HUES64 (cell line): ENCODE measurements around the gene CLDN25. TPM values are rescaled to one million over a fixed set of nuclear protein-coding genes. Genes with fewer than 3 reads are reported as not detected.
"Not testable (repeated sequence)": the region's sequence is repeated elsewhere in the genome, so short reads cannot be mapped to it uniquely, and the experiment has no call there.

Experiments used
- H3K27ac ChIP-seq: 2 replicates; pipeline ENCODE4 v1.7.0; 2013; ENCODE audit warnings: low read depth, low read length, inconsistent platforms
- H3K27me3 ChIP-seq: 2 replicates; pipeline ENCODE4 v1.6.1; 2013; ENCODE audit warnings: mild to moderate bottlenecking, low read length; ENCODE audit not compliant: insufficient read depth
- H3K36me3 ChIP-seq: 2 replicates; pipeline ENCODE4 v1.6.1; 2013; ENCODE audit warnings: mild to moderate bottlenecking, low read length; ENCODE audit not compliant: insufficient read depth
- H3K4me1 ChIP-seq: 2 replicates; pipeline ENCODE4 v1.6.1; 2013; ENCODE audit warnings: mild to moderate bottlenecking, low read length, moderate library complexity; ENCODE audit not compliant: insufficient read depth
- H3K4me3 ChIP-seq: 2 replicates; pipeline ENCODE4 v1.5.1; 2013; ENCODE audit warnings: mild to moderate bottlenecking, low read length, moderate library complexity
- H3K9ac ChIP-seq: 2 replicates; pipeline ENCODE4 v1.6.1; 2013; ENCODE audit warnings: mild to moderate bottlenecking, low read depth, low read length
- H3K9me3 ChIP-seq: 2 replicates; pipeline ENCODE4 v1.6.1; 2013; ENCODE audit warnings: low read depth, low read length; ENCODE audit not compliant: insufficient read depth
- WGBS: fragments of 150-250, 120-280 bp; methylation state at CpG from one replicate; pipeline ENCODE4 v1.1.7; 2013; ENCODE audit warnings: missing lambda C conversion rate; 5-methylcytosine and 5-hydroxymethylcytosine counted together
- polyA plus RNA-seq, 2 experiments: library from polyadenylated mRNA; stranded (reverse); fragments of 50-300 nt; gene quantifications; one replicate each; pipeline ENCODE4 v1.2.3, GENCODE V29; 2013

CLDN25 gene
- not detected for polyA plus RNA-seq (2013, experiment 1 of 2)
- not detected for polyA plus RNA-seq (2013, experiment 2 of 2)

GRCh38 chr11:113779496-113779895 is at the start of gene CLDN25:
TSS of gene CLDN25 (plus strand) at chr11:113779796. CDS start at chr11:113779796, 0 bp downstream.
- no peaks in the 10 kb centered on the region for H3K36me3 ChIP-seq
- no peak within 1 kb of the TSS for H3K27ac ChIP-seq
- peaks cover 3% of the 10 kb centered on the region; the same call in 1 of the 2 replicates for H3K27me3 ChIP-seq
- no peak within 1 kb of the TSS for H3K4me3 ChIP-seq
- no peaks in the 10 kb centered on the region for H3K4me1 ChIP-seq
- 81% methylated on average over 4 of the region's 4 CpGs for WGBS
- H3K9ac ChIP-seq = no peak within 1 kb of the TSS
- H3K9me3 ChIP-seq = no peaks in the 10 kb centered on the region

GRCh38 chr11:113730887-113731726 is 48.5 kb upstream of the CLDN25 start:
- no peak overlapping the region for H3K27ac ChIP-seq
- 65% methylated on average over 4 of the region's 4 CpGs for WGBS
- H3K36me3 ChIP-seq = peaks cover 32% of the 10 kb centered on the region
- H3K27me3 ChIP-seq = no peaks in the 10 kb centered on the region
- no peak overlapping the region for H3K4me3 ChIP-seq
- H3K9ac ChIP-seq = no peak overlapping the region
- H3K9me3 ChIP-seq = no peaks in the 10 kb centered on the region
- H3K4me1 ChIP-seq = no peaks in the 10 kb centered on the region

GRCh38 chr11:113732092-113732491 is 47.5 kb upstream of the CLDN25 start:
- Histone ChIP-seq H3K27ac (no peak overlapping the region), H3K9ac (no peak overlapping the region), H3K27me3 (no peaks in the 10 kb centered on the region), H3K9me3 (no peaks in the 10 kb centered on the region), H3K36me3 (peaks cover 42% of the 10 kb centered on the region), H3K4me3 (no peak overlapping the region), H3K4me1 (no peaks in the 10 kb centered on the region)
- 97% methylated on average over 5 of the region's 5 CpGs for WGBS

GRCh38 chr11:113736323-113736722 is 43.3 kb upstream of the CLDN25 start:
- Histone ChIP-seq H3K4me1 (no peaks in the 10 kb centered on the region), H3K4me3 (no peak overlapping the region), H3K27me3 (no peaks in the 10 kb centered on the region), H3K9ac (no peak overlapping the region), H3K9me3 (no peaks in the 10 kb centered on the region), H3K36me3 (peaks cover 85% of the 10 kb centered on the region), H3K27ac (no peak overlapping the region)
- 92% methylated on average over 1 of the region's 1 CpG for WGBS

- H3K36me3 ChIP-seq = peaks cover 70% of the 10 kb centered on the region
- no peak overlapping the region for H3K9ac ChIP-seq
- H3K27ac ChIP-seq = no peak overlapping the region
- H3K27me3 ChIP-seq = no peaks in the 10 kb centered on the region
- no peak overlapping the region for H3K4me3 ChIP-seq
- H3K4me1 ChIP-seq = no peaks in the 10 kb centered on the region
- no CpG with 5 or more reads among the region's 3 CpGs for whole genome bisulfite sequencing
- H3K9me3 ChIP-seq = no peaks in the 10 kb centered on the region
These were observed 26.7 kb upstream of the CLDN25 start for GRCh38 chr11:113752932-113753331.

GRCh38 chr11:113760241-113760640 is 19.4 kb upstream of the CLDN25 start:
- Histone ChIP-seq H3K4me3 (no peak overlapping the region), H3K36me3 (peaks cover 84% of the 10 kb centered on the region), H3K27me3 (no peaks in the 10 kb centered on the region), H3K27ac (no peak overlapping the region), H3K4me1 (no peaks in the 10 kb centered on the region), H3K9ac (no peak overlapping the region), H3K9me3 (no peaks in the 10 kb centered on the region)
- 97% methylated on average over 3 of the region's 3 CpGs for WGBS

- not testable (repeated sequence) for H3K4me1 ChIP-seq, H3K4me3 ChIP-seq, H3K9ac ChIP-seq, H3K9me3 ChIP-seq, H3K27me3 ChIP-seq, H3K27ac ChIP-seq
- H3K36me3 ChIP-seq = peaks cover 78% of the 10 kb centered on the region
- whole genome bisulfite sequencing = no CpG with 5 or more reads among the region's 2 CpGs
These were observed 16.6 kb upstream of the CLDN25 start for GRCh38 chr11:113763040-113763439.

GRCh38 chr11:113764527-113765219 is 14.9 kb upstream of the CLDN25 start:
- no peaks in the 10 kb centered on the region for H3K9me3 ChIP-seq
- H3K4me1 ChIP-seq = no peaks in the 10 kb centered on the region
- no peak overlapping the region for H3K4me3 ChIP-seq
- no peaks in the 10 kb centered on the region for H3K27me3 ChIP-seq
- WGBS = 98% methylated on average over 2 of the region's 2 CpGs
- H3K27ac ChIP-seq = no peak overlapping the region
- H3K36me3 ChIP-seq = peaks cover 78% of the 10 kb centered on the region
- no peak overlapping the region for H3K9ac ChIP-seq

- Histone ChIP-seq H3K9ac (no peak overlapping the region), H3K4me1 (no peaks in the 10 kb centered on the region; the same call in 1 of the 2 replicates), H3K9me3 (no peaks in the 10 kb centered on the region), H3K27ac (no peak overlapping the region), H3K4me3 (peak overlapping the region; percentile 79), H3K27me3 (peaks cover 3% of the 10 kb centered on the region; the same call in 1 of the 2 replicates), H3K36me3 (peaks cover 40% of the 10 kb centered on the region)
- 100% methylated on average over 1 of the region's 3 CpGs for WGBS
These were observed 7.6 kb upstream of the CLDN25 start for GRCh38 chr11:113771964-113772363.

GRCh38 chr11:113773092-113773415 is 6.5 kb upstream of the CLDN25 start:
- Histone ChIP-seq H3K9me3 (no peaks in the 10 kb centered on the region), H3K4me1 (no peaks in the 10 kb centered on the region; the same call in 1 of the 2 replicates), H3K9ac (peak overlapping the region; percentile 89), H3K4me3 (peak overlapping the region; percentile 79), H3K27me3 (peaks cover 3% of the 10 kb centered on the region; the same call in 1 of the 2 replicates), H3K36me3 (peaks cover 30% of the 10 kb centered on the region), H3K27ac (no peak overlapping the region)
- under 1% methylated on average over 9 of the region's 10 CpGs for whole genome bisulfite sequencing
